Stimulated activated CD4-positive, alpha-beta T cell treated with anti-CD3 and anti-CD28 coated beads, Interleukin-15, amount 100 ng/mL, for 24 hours (primary cell): Measurements from ENCODE around the gene SLC7A11.

Experiments
- DNase-seq: peaks from one replicate; pipeline ENCODE4 v3.0.0-alpha.2; 2020

SLC7A11 gene

DNA sequence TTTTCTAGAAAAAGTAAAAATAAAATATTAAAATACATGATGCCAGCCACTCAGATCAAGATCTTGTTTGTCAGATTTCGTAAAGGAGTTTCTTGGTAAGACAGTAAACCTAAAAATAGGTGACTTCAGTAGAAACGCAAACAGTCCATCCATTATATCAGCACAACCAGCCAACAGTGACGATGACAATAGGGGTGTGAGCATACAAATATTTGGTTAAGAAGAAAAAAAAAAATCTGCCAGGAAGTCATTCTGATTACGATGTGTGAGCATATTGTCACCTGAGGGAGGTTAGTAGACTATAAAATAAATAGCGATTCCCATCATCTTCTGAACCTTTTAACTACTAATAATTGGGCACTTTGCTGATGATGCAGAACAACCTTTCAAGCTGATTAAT lies 37.6 kb downstream of the SLC7A11 start:
- no peak for DNase-seq

DNA sequence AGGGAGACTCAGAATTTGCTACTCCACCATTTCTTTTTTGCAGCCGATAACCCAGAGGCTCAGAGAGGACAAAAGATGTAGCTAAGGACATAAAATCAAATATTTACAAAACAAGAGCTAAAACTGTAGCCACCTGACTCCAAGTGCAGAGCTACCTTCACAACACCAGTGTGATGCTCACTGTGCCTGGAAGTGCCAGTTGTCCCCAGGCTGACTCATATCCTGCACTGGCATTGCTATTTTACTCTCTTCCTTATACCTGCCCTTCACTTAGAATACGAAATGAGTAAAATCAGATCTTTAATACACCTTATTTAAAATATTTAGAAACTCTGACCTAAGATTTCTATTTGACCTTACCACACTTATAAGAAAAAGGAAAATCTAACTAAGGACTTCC lies 39.5 kb downstream of the SLC7A11 start:
- no peak for DNase-seq

DNA sequence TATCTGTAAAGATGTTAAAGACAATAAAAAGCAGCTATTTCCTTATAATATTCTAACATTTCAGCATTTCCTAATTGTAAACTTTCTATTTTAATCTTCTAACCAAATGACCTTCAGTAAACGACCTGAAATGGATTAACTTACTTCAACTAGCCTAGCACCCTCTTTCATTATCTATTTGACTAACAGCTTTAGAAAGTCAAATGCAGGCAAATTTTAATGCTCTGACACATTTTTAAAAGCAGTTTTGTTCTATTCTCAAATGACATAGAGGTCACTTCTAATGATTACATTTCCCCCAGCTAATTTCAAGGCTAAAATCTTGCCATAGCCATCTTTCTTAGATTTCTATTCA lies 41.9 kb downstream of the SLC7A11 start:
- no peak for DNase-seq

DNA sequence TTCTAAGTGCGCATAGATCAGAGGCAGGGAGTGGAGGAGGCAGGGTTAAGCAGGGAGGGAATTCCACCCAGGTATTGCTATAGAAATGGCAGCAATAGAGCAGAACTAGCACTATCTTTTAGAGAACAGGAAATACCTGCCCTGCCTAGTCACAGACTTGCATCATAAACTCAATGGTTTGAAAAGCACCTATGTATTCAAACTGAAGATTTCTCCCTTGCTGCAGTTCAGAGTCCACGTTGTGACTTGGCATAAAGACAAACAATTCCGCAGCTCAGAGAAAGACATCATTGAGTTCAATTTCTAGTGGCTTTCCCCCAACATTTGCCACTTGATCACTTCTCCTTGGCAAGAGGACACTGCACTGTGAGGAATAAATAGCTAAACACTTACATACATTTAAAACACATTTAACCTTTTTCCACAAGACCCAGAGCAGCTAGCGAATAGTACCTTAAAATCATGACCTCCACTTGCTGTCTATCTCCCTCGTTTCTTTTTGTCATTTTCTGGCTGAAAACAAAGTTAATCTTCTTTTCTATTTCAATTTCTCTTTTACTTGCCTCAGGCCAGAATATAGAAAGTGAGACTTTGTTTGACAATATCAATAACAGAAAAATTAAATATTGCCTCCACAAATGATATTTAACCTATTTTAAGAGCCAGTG lies 42.4 kb downstream of the SLC7A11 start:
- no peak for DNase-seq

DNA sequence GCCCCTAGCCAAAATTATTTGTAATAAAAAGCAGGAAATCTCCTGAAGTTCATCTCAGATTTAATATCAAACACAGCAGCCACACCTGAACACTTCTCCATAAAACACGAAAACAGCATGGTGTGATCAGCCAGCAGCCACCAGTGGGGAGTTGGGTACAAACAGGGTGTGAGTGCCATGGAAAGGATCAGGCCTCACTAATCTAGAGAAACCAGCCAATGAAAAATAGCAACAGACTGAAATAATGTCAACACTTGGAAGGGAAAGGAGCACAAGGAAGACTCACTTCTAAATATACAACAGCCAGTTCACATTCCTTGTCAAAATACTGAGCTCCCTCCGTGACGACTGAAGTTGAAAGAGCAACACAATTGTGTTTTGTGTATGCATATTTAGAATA lies 46.0 kb downstream of the SLC7A11 start:
- DNase-seq: no peak

DNA sequence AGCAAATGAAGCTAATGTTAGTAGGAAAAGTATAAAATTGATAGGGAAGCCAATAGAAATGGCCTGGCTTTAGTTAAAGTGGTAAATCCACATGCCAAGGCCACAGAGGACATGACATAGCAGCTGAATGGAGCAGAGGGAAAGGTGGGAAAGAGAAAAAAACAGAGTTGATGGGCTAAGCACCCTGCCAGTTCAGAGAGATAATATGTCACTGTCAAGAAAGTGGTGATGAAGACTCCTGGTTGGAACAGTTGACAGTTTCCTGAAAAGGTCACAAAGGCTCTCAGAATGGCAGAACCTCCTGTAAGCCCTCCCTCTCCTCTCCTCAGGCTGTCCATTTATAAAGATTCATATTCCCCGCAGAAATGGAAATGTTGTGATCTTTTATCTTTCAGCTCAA lies 48.2 kb downstream of the SLC7A11 start:
- no peak for DNase-seq

DNA sequence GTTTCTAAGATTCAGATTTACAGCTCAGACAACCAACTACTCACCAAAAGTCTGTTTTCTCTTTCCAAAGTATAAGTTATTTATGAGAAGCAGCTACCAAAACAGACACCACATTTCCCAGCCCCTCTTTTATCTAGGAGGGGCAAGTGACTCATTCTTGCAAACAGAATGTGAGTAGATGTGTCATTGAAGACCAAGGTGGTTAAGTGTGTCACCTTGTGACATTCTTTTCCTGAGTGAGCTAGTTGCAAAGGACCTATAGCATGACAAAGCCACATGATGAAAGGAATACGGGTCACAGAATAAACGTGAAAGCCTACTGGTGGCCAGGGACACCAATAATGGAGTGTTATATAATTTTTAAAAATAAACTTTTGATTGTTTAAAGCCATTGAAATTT lies 50.0 kb downstream of the SLC7A11 start:
- DNase-seq: no peak

DNA sequence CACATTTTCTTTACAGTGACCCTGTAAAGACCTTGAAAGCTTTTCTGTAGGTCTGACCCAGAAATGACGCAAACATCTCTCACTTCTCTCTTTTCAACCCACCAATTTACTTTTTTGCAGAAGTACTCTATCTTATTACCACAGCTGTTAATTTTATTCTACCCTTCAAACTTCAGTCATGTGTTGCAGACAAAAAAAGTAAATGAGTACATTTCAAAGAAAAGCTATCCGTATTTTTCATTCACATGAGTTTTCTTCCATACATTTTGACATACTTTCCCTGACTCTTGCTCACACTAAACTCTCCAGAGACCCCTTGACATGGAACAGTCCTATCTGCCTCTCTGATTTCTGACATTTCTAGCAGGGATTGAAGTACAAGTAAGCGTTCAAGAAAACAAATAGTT lies 51.7 kb downstream of the SLC7A11 start:
- DNase-seq: no peak

DNA sequence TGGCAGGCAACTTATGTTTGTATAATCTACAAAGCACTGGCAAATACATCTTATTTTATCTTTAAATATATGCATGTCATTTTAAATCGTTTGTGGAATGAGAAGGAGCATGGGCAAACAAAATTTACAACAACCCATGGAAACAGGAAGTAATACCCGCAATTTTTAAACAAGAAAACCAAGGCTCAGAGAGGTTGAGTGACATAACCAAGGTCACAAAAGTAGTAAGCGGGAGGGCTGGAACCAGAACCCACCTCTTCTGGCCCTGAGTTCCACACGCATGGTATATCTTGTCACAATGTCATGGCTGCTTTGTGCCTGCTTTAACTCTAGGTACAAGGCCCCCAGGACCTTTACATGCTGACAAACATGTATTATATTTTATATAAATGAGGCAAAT lies 52.9 kb downstream of the SLC7A11 start:
- no peak for DNase-seq

DNA sequence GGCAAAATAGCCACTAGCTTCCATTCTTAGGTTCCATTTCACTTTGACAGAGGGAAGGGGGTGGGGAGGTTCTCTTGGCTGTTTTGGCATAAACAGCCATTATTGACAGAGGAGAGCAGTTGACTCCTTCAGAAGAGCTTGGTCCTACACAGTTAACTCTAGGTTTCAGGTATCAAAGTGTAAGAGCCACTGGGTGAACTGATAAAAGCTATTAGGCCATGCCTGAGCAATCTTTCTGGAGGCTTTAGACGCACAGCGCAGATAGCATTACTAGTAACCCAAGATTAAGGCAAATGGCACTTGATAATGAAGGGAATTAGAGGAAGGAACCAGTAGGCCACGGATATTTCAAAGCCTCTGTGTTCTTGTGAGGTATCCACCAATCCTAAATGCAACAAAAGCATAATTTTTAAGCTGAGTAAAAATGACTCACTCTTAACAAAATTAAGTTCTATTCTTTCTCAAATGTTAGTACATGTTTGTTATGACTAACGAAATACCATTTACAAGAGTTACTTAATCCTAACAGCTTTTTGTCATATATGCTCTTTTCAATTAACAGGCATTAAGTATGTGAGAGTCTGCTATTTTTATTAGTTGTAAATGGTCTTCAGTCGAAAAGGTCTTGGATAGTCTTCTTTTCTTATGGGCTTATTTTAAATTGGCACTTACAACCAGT lies 53.6 kb downstream of the SLC7A11 start:
- DNase-seq: no peak

DNA sequence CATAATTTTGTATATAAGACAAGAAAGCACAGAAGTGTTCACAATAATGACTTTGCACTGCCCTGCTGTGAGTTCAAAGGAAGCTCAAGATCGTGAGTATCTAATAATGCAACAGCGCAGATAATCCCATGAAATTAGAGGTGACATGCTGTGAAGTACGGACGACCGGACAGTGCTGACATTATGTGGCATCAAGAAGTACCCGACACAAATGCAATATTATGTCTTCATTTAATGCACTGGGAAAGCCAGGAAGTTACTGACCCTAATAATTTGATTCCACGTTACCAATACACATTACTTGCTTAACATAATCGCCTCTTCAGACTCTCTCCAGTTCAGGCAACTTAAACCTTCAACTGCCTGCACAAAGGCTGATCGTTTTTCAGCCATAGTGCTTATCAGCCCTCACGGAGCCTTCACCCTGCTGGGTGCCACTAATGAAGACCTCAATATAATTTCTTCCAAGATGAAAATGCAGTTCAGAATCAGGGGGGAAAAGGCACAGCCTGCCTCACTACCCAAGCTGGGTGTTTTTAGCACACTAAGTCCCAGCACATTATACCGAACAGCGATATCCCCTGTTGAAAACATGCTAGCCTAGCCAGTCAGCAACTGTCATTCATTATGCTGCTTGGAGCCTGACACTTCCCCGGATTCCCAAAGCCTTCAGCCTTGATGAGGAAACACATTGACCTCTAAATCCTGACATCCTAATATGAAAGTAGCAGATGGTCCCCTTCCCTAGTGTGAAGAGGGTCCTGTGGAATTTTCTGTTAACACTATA lies 56.1 kb downstream of the SLC7A11 start:
- no peak for DNase-seq

DNA sequence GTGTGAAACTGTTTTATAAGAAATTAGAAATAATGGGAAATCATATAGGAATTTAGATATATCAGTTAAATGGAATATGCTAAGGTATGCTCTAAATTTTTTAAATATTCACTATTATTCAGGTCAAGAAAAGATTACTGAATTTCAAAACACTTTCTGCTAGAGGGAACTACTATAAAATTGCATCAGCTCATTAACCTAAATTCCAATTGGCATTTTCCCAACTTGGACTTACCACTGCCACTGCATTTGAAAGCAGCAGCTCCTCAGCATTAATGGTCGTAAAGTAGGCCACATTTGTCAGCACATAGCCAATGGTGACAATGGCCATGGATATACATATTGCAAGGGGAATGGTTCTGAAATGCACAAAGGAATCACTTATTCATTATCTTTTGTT lies 57.3 kb downstream of the SLC7A11 start:
- no peak for DNase-seq

DNA sequence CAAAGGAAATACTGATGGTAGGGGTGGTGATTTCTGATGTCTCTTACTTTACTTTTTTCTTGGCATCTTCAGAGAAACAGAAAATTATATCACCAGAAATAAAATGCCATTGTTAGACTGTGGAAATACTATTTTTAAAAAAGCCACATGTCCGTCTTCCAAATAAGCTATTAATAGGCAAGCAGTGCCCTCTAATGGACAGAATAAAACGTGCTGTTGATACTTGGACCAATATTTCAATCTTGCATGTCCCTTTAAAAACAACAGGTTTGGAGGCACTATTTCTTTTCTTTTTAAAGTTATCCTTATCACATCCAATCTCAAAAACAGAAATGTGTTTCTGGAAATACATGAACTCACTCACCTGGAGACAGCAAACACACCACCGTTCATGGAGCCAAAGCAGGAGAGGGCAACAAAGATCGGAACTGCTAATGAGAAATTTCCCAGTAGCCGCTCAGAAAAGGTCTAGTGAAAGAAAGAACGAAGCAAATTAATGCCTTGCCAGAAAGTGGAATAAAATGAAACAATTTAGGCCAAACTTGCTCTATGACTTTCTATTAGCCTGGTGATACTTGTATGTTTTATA lies 59.2 kb downstream of the SLC7A11 start:
- no peak for DNase-seq

DNA sequence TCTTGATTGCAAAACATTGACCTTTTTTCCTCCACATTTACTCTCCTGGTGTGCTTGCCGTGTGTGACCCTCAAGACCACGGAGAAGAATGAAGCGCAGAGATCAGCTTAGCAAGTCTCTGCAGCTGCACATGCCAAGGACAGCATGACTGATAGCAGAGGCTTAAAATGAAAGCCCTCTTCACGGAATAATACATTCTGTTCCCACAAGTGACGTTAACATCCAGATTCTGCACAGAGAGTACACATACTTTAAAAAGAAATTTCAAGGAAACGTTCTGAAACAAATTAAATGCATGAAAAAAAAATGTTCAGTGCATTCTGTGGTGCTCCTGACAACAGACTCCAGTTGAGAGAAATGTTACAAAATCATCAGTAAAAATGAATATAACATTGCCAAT lies 60.9 kb downstream of the SLC7A11 start:
- no peak for DNase-seq

DNA sequence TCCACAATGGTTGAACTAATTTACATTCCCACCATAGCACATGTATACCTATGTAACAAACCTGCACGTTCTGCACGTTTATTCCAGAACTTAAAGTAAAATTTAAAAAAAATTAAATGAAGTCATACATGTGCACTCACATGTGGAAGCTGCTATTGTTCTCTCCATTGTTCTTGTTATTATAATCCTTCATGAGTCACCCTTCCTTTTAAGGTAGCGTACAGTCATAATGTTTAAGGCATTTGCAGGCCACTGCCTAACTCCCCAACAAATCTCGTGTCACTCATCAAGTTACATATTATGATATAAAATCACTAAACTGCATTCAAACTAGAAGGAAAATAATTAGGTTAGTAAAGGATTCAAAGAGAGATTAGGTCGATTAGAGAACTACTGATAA lies 63.6 kb downstream of the SLC7A11 start:
- no peak for DNase-seq

DNA sequence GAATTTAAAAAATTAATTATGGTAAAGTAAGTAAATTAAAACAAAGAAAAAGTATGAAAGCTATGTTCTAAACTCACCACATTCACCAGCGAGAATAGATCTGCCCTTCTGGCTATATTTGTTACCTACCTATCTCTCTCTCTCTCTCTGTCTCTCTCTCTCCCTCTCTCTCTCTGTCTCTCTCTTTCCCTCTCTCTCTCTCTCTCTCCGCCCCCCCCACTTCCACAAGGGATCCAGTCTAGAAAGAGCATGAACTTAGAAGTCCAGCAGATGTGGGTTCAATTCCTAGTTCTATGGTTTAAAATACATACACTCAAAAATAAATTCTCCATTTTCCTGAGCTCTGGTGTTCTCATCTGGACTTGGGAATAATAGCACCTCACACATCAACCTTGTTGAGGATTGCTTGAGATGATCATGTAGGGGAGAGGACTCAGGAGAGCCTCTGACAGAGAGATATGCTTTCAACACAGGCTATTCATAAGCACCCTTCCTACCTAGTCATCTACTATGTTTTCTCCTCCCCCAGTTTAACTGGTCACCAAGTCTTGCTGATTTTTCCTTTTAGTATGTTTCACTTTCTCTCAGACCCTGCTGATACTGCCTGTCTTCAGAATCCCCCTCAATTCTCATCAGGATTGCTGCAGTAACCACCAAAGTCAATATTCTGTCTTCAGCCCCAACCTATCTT lies 64.7 kb downstream of the SLC7A11 start:
- no peak for DNase-seq

DNA sequence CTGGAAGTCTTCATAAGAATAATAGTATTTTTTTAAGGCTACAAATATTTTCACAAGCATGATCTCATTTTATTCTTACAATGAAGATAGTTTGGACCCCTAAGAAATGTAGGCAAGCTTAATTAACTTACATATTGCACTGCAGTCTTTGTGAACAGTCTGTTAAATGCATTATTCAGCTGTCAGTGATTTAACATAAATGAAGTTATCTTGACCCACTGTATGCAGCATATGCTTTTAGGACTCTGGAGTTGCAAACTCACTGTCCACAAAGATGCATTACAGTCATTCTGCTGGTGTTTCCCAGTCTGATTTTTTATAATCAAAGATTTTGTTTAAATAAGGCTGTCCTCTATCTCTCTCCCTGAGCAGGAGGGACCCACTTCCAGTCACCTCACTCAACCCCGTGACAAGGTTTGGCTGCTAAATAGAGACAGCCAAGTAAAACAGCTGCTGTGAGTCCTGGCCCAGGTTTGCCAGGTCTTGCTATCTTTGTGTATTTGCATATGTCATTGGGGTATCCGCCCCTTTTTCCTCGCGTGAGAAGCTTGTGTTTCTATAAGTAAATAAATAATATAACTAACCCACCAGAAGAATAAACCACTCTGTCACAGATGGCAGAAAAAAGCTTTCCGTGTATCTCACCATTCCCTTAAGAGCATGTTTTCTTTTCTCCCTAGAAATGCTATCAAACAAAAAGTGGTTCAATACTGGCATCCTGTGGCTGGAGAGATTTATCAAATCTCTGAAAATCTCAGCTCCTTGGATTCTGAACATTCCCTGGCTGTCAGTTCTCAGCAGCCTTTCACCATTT lies 67.0 kb downstream of the SLC7A11 start:
- DNase-seq: no peak

DNA sequence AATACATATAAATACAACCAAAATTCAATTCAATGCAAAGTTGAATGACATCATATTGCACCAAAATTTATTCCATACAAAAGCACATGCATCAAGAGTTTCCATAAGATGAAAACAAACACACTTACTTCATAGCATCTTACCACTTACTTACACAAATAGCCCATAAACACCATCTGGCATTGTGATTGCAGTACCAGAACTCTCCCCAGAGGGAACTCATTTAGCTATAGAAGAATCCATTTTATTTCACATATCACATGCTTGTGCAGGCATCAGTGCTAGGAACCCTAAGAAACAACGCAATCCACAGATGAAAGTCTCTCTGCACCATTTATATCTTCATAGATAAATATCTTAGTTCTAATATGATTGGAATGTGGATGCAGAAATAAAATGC lies 77.9 kb downstream of the SLC7A11 start:
- DNase-seq: no peak

DNA sequence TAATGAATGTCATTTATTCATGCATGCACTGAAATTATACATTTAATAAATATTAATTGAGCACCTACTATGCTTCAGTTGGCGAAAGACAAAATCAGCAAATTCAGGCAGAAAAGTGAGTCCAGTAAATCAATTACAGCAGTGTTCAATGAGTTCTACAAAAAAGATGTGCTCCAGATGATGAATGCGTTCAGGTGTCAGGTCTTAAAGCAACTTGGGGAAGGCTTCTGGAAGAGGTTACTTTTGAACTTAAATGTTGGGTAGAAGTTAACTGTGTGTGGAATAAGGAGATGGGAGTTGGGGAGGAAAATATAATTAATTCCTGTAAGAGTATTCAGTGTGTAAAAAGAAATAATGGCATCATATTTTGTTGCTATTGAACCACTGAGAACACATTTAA lies 79.0 kb downstream of the SLC7A11 start:
- DNase-seq: no peak

DNA sequence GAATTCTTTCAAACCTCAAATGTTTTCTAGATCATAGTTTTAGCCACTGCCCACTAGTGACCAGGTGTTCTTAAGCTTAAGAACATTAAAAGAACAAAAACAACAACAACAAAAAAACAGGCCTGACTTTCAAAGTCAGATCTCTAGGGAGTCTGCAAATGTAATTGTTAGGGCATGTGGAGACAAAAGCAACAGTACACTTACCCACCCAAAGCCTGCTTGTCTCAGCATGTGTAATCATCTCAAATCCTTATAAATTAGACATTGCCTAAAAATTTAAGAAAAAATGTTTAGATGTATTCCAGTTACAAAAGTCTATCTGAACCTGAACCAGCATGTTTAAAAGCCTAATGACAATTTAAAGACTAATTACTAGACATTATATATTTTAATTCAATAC lies 79.9 kb downstream of the SLC7A11 start:
- no peak for DNase-seq

DNA sequence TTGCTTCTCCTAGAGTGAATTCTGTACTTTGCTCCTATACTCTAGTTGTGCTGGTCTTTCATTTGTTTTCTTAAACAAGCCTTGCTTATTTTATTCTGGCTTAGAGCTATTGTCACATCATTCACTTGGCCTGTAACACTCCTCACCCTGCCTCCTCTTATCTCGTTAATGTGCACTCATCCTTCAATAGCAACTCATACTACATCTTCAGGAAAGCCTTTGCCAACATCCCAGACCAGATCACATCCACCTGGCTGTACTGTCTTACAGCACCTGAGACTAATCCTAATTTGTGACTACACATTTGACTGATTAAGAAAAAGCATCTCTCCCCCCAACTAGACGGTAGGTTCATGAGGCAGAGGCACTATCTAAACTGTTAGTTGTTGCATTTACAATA lies 80.8 kb downstream of the SLC7A11 start:
- DNase-seq: no peak

DNA sequence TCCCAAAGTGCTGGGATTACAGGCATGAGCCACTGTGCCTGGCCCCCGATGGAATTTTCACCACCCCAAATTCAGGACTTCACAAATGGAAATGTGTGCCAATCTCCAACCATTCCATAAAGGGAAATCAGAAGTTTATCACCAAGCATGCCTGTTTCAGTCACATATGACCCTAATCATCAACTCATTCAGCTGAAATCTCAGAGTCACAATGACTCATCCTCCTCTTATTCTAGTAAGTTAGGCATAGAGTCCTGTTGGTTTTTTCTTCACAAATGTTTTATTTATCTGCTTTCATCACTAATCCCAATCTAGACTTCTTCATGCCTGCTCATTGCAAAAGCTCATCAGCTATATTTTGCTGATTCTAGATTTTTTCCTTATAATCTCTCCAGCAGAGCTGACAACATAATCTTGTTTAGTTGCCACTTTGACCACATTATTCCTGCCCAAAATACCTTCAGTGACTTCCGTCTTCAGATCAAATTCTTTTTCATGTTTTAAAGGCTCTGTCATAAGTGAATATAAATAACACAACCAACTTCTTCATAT lies 83.3 kb downstream of the SLC7A11 start:
- no peak for DNase-seq
